HG02884 (cell line): ENCODE results near the gene CAND2.
A peak's percentile ranks its signal among the peaks of the same experiment; 100 is the strongest.

ENCODE experiments used
- ATAC-seq: cut with Tn5 transposase; IDR thresholded peaks from one replicate; pipeline ENCODE4 v1.9.1; 2021; ENCODE audit warnings: mild to moderate bottlenecking, moderate library complexity; ENCODE audit not compliant: unreplicated experiment

Gene CAND2

DNA sequence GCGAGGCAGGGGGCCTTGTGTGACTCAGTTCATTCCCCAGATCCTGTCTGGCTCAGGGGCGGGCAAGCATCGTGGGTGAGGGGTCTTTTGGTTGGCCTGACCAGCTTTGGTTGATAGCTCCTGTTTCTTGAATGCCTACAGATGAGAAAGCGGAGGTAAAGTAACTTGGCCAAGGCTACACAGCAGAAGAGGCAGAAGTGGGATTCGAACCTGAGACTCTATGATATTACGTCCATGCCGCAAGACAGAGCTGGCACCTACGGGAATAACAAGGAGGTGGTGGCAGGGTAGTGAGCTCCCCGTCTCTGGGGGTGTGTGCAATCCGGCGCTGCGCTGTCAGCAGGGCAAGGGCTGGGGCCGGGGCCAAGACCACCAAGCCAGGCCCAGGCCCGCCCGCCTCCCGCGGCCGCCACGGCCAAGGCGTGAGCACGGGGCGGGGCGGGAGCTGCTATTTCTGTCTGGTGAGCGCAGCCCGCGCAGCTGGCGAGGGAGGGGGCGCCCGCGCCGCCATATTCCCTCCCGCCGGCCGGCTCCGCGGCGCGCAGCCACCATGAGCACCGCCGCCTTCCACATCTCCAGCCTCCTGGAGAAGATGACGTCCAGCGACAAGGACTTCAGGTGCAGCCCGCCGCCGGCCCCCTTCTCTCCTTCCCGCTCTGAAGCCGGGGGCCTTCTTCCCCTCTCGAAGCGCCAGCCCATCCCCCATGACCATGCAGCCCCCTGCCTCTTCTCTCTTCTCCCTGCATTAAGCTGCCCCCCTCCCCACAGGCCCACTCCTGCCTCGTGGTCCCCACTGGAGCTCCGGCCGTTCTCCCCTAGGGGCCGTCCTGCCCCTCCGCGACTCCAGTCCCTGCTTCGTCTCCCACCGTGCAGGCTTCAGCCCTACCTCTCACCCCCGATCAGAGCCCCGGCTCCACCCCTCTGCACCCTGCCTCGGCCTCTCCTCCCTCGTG lies at the start of gene CAND2:
Gene CAND2, plus strand, starts transcription at position 510 of the 953 bp plus-strand sequence. Its CDS starts 41 bp downstream, at position 551.
- no peak for ATAC-seq

DNA sequence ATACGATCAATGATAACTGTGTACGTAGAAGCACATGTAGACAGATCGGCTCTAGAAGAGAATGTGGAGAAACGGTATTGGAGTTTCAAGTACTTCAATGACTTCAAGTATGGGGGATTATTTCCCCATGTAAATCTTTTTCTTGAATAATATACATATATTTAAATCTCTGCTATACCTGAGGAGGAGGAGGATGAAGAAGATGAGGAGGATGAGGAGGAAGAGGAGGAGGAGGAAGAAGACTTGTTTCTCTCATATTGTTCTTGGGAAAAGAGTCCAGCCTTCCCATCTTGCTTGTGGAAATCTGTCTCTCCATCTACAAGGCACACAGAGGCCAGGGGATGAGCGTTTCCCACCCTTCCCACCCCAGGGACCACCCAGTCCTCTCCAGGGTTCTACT lies 48.0 kb upstream of the CAND2 start:
- ATAC-seq: no peak

DNA sequence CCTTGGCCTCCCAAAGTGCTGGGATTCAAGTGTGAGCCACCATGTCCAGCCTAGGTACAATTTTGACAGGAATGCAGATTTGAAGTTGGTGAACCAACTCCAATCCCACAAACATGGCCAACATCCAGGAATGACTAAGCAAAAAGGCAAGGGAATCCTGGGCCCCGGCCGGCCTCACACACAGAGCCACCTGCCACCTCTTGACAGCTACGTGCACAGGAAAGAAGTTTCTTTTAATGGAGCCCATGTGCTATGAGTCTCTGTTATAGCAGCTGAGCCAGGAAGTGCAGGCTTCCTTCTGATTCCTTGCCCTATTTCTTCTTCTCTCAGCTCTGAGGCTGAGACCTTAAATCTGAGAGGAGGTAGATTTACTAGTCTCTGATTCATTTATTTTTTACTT lies 46.3 kb upstream of the CAND2 start:
- ATAC-seq: peak; percentile 29

DNA sequence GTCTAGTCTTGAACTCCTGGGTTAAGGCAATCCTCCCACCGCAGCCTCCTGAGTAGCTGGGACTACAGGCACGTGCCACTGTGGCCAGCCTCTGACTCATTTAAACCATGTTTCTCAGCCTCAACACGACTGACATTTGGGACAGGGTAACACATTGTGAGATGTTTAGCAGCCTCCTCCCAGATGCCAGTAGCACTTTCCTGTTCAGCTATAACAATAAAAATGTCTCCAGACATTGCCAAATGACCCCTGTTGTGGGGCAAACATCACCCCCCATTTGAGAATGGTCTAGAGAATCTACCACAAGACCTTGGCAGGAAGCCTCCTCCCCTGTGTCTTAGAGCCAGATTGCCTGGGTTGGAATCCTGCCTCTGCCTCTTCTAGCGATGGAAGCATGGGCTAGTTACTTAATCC lies 45.8 kb upstream of the CAND2 start:
- peak; percentile 53 for ATAC-seq

DNA sequence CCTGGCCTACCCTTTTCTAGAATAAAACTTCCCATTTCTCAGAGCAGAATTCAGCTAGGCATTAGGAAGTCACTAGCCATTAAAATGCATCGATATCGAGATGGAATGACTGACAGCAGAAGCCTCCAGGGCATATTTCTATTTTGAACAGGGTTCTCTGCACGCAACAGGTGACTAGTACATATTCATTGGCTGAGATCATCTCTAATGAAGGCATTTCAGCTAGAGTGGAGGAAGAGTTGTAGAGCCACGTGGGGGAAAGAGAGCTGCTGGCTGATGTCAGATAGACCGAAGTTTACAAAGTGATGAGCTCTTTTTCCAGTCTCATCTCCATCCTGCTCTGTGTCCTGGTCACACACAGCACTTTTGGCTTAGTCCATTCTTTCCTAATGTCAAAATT lies 44.9 kb upstream of the CAND2 start:
- no peak for ATAC-seq

DNA sequence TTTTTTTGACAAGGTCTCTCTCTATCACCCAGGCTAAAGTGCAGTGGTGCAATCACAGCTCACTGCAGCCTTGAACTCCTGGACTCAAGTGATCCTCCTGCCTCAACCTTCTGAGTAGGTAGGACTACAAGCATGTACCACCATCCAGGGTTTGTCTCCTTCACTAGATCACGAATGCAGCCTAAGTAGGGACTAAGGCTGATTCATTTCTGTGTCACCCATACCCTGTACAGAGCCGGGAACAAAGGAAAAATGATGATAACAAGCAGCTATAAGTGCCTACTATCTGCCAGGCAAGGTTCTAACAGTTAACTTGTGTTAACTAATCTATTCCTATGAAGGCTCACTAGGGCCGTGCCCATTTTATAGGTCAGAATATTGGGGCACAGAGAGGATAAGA lies 44.4 kb upstream of the CAND2 start:
- no peak for ATAC-seq

DNA sequence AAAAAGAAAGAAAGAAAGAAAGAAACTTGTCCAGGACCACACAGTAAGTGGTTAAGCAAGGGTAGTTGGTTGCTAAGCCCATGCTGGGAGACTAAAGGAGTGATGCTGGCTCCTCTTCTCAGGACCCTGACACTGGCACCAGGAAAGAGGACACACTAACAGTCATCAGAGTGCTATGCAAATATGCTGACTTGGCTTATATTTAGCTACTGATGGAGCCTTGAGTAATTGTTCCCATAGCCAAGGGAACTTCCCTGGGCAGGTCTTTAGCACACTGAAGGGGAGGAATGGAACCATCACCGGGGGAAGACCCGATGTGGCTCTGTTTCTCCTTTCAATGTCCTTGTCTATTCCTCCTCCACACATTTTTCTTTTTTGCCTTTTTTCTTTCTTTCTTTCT lies 43.7 kb upstream of the CAND2 start:
- no peak for ATAC-seq

DNA sequence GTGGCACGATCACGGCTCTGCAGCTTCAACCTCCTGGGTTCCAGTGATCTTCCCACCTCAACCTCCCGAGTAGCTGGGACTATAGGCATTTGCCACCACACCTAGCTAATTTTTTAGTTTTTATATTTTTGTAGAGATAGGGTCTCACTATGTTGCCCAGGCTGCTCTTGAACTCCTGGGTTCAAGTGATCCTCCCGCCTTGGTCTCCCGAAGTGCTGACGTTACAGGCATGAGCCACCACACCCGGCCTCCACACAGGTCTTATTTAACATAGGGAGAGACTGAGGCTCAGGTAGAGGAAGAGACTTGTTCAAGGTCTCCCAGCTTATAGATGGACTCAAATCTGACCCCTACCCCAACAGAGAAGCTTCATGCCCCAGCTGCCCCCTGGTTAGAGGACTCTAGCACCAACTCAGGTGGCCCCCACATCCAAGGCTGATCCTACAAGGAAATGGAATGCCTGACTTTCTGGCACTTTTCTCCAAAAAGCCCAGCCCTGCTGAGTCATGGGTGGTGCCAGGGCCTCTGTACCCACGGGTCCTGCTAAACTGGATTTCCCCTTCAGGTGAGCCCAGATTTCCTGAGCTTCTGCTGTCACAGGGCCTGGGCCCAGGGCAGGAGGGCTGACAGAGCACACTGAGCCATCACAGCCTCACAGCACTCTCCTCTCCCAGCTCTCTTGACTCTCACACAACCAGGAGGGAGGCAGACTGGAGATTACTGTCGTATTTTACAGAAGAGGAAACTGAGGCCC lies 43.0 kb upstream of the CAND2 start:
- no peak for ATAC-seq

DNA sequence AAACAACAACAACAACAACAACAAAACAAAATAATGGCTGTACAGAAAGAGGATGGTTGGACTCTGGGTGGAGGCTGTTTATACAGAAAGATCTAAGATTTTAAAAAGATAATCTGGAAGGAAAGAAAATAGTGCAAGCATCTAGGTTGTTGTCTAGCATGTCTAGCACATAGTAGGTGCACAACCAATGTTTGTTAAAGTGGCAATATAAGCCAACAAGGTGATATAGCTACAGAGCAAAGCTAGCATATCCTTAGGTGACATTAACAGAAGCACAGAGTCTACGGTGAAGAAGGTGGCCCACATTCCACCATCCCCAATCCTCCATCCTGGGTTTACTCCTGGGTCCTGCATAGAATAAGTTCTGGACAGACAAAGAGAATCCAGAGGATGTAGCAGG lies 42.2 kb upstream of the CAND2 start:
- ATAC-seq: no peak

DNA sequence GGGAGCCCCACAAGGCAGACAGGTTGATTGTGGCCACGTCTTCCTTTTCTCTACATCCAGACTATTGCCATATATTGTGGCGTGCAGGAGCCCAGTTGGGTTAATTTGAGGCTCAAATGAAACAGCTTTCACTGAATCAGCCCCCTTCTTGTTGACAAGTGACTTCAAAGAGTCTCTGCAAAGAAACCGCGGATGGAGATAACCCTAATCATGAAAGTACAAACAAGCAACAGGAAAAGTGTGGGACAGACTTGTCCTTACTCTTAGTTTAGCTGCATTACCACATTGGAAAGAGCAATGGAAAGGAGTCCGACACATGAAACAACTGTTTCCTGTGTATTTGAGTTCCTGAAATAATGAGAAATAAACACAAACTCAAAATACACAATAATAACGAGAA lies 40.7 kb upstream of the CAND2 start:
- no peak for ATAC-seq

DNA sequence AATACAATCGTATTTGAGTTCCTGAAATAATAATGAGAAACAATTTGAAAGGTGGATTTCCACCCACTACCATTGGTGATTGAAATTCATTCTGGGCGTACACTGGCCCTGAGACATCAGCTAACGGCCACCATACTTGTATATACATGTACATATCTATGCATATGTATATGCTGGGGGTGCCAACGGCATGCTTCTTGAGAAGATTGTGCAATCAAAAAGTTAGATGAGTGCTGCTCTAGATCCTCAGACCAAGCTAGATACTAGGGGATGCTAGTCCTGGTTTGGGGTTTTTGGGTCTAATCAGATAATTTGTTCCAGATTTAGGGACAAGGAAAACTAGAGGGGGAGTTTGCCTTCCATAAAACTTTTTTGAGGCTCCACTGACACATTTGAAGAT lies 40.3 kb upstream of the CAND2 start:
- ATAC-seq: no peak

DNA sequence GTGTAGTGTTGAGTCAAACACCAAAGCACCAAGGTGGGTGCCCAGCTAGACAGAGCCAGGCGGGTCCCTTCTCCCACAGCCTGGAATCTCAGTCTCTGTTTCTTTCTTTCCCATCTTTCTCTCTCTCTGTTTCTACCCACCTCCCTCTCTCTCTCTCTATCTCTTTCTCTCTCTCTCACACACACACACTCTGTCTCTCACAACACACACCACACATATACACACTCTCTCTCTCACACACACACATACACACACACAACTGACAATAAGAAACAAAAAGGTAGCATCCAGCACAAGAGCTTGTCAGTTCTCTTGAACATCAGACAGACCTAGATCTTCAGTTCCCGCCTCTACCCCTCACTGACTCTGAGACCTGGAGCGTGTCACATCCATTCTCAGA lies 39.8 kb upstream of the CAND2 start:
- ATAC-seq: no peak

DNA sequence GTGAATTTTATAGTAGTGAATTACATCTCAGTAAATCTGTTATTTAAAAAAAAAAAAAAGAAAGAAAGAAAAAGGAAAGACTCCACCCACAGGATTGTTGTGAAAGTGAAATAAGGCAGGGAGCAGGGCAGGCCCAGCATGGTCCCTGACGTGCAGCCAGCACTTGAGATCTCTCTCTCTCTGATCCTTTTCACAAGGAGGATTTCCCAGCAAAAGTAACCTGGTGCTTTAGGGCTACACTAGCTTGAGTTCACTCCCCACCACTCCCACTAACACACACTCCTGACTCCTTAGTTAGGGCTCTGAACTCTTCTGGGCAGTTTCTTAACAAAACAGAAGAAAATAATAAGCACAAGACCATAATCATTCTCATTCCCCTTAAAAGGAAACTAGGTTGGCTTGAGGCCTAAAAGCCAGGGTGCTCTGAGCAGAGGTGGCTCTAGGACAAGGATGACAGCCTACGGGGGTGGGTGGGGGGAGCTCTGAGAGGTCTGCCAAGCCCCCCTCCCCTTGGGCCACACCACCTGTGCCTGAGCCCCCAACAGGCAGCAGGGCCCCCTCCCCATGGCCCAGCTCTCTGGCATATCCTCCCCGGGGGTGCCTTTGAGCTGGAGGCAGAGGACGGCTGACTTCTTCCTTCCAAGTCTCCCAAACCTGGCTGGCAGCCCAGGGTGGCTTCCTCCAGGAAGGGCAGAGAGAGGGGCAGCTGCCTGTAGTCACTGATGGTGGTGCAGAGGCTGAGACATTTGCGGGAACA lies 38.3 kb upstream of the CAND2 start:
- ATAC-seq: no peak

DNA sequence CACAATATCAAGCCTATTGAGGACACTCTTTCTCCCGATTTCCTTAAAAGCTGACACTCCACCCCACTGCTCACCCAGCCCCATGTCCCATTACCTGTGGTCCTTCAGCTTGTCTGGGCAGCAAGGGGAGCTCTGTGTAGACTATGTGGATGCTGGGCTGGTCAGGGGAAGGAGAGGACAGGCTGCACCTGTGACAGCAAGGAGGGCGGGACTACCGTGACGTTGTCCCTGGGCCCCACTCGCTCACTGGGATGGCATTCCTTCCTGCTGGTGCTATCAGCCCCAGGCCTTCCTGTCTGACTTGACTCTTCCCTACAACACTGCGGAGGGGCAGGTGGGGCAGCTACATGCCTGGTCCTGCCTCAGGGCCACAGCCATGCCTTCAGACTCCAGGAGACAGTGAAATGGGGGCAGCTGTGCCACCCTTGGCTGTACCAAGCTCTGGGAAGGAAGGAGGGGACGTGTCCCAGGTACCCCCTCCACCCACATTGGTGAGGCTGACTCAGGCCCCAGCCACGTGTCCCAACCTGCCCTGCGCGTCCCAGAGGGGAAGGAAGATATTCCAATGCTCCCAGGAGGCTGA lies 37.3 kb upstream of the CAND2 start, which contains the start of gene TMEM40:
Gene TMEM40, minus strand, starts transcription at position 163 of the 583 bp plus-strand sequence. CDS start 9,427 bp downstream, outside the sequence.
- ATAC-seq: no peak

DNA sequence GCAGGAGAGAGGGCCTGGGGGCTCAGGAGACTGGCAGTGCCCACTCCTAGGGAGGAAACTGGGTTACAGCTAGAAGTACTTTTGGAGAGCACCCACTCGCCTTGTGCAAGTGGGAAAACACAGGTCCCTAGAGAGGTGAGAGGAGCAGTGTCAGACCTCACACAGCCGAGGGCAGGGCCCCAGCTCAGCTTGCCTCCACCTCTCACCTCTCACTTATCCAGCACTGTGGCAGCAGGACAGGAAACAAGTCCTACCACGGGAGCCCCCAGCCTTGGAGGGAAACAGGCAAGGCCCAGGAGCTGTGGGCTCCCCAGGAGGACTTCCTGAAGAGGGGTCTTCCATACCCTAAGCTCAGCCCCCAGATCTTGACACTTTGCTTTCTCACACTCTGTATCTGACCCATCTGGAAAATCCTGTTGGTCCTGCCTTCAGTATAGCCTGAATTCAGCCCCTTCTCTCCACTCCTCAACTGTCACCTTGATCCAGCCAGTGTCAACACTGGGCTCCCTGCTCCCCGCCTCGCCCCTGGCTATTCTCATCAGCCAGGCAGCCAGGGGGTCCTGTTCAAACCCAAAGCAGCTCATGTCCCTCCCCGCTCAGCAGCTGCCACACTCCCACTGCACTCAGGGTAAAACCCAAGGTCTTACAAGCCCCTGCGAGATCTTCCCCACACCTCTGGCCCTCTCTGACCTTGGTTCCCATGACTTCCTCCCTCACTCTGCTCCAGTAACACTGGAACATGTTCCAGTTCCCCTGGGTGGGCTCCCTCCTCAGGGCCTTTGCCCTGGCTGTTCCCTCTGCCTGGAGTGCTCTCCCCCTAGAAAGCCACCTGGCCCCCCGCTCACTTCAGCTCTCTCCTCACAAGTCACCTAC lies 36.6 kb upstream of the CAND2 start:
- no peak for ATAC-seq

DNA sequence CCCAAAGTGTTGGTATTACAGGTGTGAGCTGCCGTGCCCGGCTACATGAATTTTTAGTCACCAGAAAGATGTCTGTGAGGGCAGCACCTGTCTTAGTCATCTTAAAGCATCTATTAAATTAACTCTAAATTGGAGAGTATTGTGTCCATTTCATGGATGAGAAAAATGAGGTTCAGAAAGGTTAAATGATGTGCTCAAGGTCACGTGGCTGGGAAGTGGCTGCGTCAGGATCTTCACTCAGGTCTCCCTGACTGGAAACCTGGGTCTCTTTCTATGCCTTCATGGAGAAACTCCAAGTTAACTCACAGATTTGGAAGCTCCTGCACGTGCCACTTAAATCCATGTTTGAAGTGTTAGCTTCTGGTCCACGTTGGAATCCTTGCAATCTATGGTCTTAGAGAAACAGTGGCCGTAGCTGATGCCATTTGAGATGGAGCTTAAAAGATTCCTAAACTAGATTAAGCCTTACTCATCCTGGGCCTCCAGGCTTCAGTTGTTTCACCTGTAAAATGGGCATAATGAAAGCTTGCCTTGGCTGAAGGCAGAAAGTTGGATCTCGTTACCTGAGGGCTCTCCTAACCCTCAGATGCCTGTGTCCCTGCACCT lies 32.2 kb upstream of the CAND2 start:
- ATAC-seq: no peak

DNA sequence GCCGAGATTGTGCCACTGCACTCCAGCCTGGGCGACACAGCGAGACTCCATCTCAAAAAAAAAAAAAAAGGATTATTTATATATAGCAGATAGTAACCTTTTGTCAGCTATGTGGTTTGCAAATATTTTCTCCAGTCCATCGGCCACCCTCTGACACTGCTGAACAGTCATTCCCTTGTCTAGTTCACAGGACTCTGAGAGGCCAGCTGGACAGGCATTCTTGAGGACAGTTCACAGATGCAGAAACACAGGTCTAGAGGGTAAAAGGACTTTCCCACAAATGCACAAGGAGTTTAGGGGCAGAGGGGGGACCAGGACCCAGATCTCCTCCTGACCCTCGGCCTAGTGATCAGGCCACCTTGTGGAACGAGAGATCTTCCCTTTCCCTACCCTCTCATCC lies 29.9 kb upstream of the CAND2 start:
- no peak for ATAC-seq

DNA sequence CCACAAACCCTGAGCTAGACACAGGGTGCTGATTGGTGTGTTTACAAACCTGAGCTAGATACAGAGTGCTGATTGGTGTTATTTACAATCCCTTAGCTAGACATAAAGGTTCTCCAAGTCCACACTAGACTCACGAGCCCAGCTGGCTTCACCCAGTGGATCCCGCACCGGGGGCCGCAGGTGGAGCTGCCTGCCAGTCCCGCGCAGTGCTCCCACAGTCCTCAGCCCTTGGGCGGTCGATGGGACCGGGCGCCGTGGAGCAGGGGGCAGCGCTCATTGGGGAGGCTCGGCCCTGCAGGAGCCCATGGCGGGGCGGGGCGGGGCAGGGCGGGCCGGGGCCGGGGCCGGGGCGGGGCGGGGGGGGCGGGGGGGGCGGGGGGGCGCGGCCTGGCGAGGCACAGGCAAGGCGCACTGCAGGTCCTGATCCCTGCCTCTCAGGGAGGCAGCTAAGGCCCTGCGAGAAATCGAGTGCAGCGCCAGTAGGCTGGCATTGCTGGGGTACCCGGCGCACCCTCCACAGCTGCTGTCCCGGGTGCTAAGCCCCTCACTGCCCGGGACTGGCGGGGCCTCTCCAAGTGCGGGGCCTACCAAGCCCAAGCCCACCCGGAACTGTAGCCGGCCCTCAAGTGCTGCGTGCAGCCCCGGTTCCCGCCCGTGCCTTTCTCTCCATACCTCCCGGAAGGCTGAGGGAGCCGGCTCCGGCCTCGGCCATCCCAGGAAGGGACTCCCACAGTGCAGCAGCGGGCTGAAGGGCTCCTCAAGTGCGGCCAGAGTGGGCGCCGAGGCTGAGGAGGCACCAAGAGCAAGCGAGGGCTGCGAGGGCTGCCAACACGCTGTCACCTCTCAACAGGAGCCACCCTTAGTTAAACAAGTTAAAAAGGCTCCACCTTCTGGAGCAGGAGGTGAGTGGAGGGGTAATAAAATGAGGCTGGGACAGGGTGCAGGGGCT lies 27.6 kb upstream of the CAND2 start:
- no peak for ATAC-seq
